ENCODE results near the gene STRN3. TPM values are rescaled to one million over a fixed set of nuclear protein-coding genes. Genes with fewer than 3 reads are reported as not detected.
A peak's percentile ranks its signal among the peaks of the same experiment; 100 is the strongest.
"Not testable (repeated sequence)": the region's sequence is repeated elsewhere in the genome, so short reads cannot be mapped to it uniquely, and the experiment has no call there.

STRN3 gene
- total RNA-seq, 4 donors from 2014 or later, result 28.3 to 48.8 (median 38.1) TPM

- H3K4me3 ChIP-seq (ENCODE audit: low read depth, poor library complexity, severe bottlenecking), result no peak overlapping the region
- no peak for DNase-seq (ENCODE audit: low spot score in 2 of 2)
- WGBS, 2 donors, result 82 to 93% methylated on average over 6 of the region's 6 CpGs
- intact Hi-C loops (cut with DNase I; ENCODE audit: low total_unique reads), result no loop called here
- TF ChIP-seq, protein P1, sequence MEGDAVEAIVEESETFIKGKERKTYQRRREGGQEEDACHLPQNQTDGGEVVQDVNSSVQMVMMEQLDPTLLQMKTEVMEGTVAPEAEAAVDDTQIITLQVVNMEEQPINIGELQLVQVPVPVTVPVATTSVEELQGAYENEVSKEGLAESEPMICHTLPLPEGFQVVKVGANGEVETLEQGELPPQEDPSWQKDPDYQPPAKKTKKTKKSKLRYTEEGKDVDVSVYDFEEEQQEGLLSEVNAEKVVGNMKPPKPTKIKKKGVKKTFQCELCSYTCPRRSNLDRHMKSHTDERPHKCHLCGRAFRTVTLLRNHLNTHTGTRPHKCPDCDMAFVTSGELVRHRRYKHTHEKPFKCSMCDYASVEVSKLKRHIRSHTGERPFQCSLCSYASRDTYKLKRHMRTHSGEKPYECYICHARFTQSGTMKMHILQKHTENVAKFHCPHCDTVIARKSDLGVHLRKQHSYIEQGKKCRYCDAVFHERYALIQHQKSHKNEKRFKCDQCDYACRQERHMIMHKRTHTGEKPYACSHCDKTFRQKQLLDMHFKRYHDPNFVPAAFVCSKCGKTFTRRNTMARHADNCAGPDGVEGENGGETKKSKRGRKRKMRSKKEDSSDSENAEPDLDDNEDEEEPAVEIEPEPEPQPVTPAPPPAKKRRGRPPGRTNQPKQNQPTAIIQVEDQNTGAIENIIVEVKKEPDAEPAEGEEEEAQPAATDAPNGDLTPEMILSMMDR (IDR thresholded peaks at IDR 0.05), result no peak
- no peak for TF ChIP-seq POLR2A (IDR thresholded peaks at IDR 0.05)
Measured at GRCh38 chr14:31060253-31060875, 34.2 kb upstream of the STRN3 start.

- DNase-seq (ENCODE audit: low spot score in 2 of 2), result no peak
- no peak for TF ChIP-seq POLR2A (IDR thresholded peaks at IDR 0.05)
- TF ChIP-seq, protein P1 (IDR thresholded peaks at IDR 0.05), result no peak
- intact Hi-C loops (cut with DNase I; ENCODE audit: low total_unique reads), result no loop called here
- 36 to 62% methylated on average over 1 of the region's 1 CpG for WGBS, 2 donors
- no peak overlapping the region for H3K4me3 ChIP-seq (ENCODE audit: low read depth, poor library complexity, severe bottlenecking)
Measured at GRCh38 chr14:31059152-31059924, 33.2 kb upstream of the STRN3 start.

DNA sequence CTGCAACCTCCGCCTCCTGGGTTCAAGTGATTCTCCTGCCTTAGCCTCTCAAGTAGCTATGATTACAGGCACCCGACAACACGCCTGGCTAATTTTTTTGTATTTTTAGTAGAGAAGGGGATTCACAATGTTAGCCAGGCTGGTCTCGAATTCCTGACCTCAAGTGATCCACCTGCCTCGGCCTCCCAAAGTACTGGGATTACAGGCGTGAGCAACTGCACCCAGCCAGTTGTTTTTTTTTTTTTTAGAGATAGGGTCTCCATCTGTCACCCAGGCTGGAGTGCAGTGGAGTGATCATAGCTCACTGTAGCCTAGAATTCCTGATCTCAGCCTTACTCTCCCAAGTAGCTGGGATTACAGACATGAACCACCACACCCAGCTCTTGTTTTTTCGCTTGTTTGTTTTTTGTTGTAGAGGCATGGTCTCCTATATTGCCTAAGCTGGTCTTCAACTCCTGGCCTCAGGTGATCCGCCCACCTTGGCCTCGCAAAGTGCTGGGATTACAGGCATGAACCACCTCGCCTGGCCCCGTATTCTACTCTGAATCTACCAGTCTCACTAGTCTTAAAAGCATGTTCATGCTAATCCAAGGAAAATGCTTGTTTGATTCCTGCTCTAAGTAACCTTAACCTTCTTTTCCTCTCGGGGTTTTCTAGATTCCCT, 31.7 kb upstream of the STRN3 start:
- 94 to 95% methylated on average over 12 of the region's 12 CpGs for WGBS, 2 donors
- no peak for DNase-seq (ENCODE audit: low spot score in 2 of 2)
- TF ChIP-seq, protein P1 (IDR thresholded peaks at IDR 0.05), result no peak
- no peak for TF ChIP-seq POLR2A (IDR thresholded peaks at IDR 0.05)
- H3K4me3 ChIP-seq (ENCODE audit: low read depth, poor library complexity, severe bottlenecking), result no peak overlapping the region
- intact Hi-C loops (cut with DNase I; ENCODE audit: low total_unique reads), result no loop called here

- no peak overlapping the region for H3K4me3 ChIP-seq (ENCODE audit: low read depth, poor library complexity, severe bottlenecking)
- DNase-seq (ENCODE audit: low spot score in 2 of 2), result no peak
- intact Hi-C loops (cut with DNase I; ENCODE audit: low total_unique reads), result no loop called here
- TF ChIP-seq POLR2A (IDR thresholded peaks at IDR 0.05), result no peak
- TF ChIP-seq, protein P1 (IDR thresholded peaks at IDR 0.05), result no peak
- 95 to 97% methylated on average over 1 of the region's 1 CpG for WGBS, 2 donors
Measured at GRCh38 chr14:31057035-31057434, 30.9 kb upstream of the STRN3 start.

- H3K4me3 ChIP-seq (ENCODE audit: low read depth, poor library complexity, severe bottlenecking); intact Hi-C loops (cut with DNase I; ENCODE audit: low total_unique reads): not testable (repeated sequence)
- peak; percentile 61 to 88 for DNase-seq (ENCODE audit: low spot score in 2 of 2)
- 64 to 69% methylated on average over 9 of the region's 9 CpGs for WGBS, 2 donors
Measured at GRCh38 chr14:31052905-31053586, 26.9 kb upstream of the STRN3 start.

DNA sequence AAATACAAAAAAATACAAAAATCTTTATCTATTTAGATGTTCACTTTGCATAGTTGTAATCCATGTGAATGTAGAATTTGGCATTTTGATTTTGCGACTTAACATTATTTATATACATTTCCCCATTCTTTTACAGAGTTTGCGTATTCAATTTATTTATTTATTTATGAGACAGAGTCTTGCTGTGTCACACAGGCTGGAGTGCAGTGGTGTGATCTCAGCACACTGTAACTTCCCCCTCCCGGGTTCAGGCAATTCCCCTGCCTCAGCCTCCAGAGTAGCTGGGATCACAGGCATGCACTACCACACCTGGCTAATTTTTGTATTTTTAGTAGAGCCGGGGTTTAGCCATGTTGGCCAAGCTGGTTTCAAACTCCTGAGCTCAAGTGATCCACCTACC, 25.3 kb upstream of the STRN3 start:
- WGBS, 2 donors, result 67 to 81% methylated on average over 4 of the region's 4 CpGs
- DNase-seq (ENCODE audit: low spot score in 2 of 2), result no peak

More for the DNA sequence above, 25.3 kb upstream of the STRN3 start:
- TF ChIP-seq POLR2A (IDR thresholded peaks at IDR 0.05), result no peak
- no peak overlapping the region for H3K4me3 ChIP-seq (ENCODE audit: low read depth, poor library complexity, severe bottlenecking)
- intact Hi-C loops (cut with DNase I; ENCODE audit: low total_unique reads), result no loop called here
